A549 treated with RU486 at 1 μM for 4 hours (cell line): ENCODE data around the gene MOG. TPM values are rescaled to one million over a fixed set of nuclear protein-coding genes. Genes with fewer than 3 reads are reported as not detected.

Experiments used
- total RNA-seq: library from RNA; stranded (reverse); fragments of 200-300 nt; extraction: Qiagen RNA extraction; gene quantifications from 5 replicates; pipeline ENCODE4 v1.2.3, GENCODE V29; 2022; ENCODE audit warnings: low read depth

MOG gene
- not detected in 5 replicates for total RNA-seq

GRCh38 chr6:29656798-29657197 lies at the start of gene MOG:
Gene MOG (plus strand): TSS chr6:29657092. CDS start chr6:29657210, 118 bp downstream.

GRCh38 chr6:29632789-29633533 lies 23.9 kb upstream of the MOG start, which contains the start of gene GABBR1:
Gene GABBR1 (minus strand): TSS chr6:29633183. CDS start chr6:29632385, 798 bp downstream.

GRCh38 chr6:29680904-29681303 lies 24.0 kb downstream of the MOG start, which contains the start of gene ZFP57:
Gene ZFP57 (minus strand): TSS chr6:29681152. CDS start chr6:29677003, 4,149 bp downstream.

Other genes starting within 250 kb of the MOG start
- gene OR12D1, start 242.2 kb upstream of the MOG start, total RNA-seq, result not detected in 5 replicates
- gene OR10C1, start 217.8 kb upstream of the MOG start, total RNA-seq, result not detected in 5 replicates
- not detected in 5 replicates for gene OR11A1, start 200.0 kb upstream of the MOG start, total RNA-seq
- not detected in 5 replicates for gene OR2H1, start 199.9 kb upstream of the MOG start, total RNA-seq
- not detected in 5 replicates for gene MAS1L, start 169.1 kb upstream of the MOG start, total RNA-seq
- 0.38 to 0.73 TPM (median 0.47 TPM) in 5 replicates for gene UBD, start 97.4 kb upstream of the MOG start, total RNA-seq
- gene OR2H2, start 72.0 kb upstream of the MOG start, total RNA-seq, result not detected in 5 replicates
- gene GABBR1, start 23.9 kb upstream of the MOG start, total RNA-seq, result 2.8 to 6.4 TPM (median 4.7 TPM) in 5 replicates
- not detected in 5 replicates for gene ZFP57, start 24.1 kb downstream of the MOG start, total RNA-seq
- gene HLA-F, start 66.3 kb downstream of the MOG start, total RNA-seq, result 3.5 to 5.1 TPM (median 4.4 TPM) in 5 replicates
- 0.13 TPM in 1 of 5 replicates, not detected in the others for gene HLA-G, start 170.7 kb downstream of the MOG start, total RNA-seq